ENCODE measurements around the gene RAB6B. TPM values are rescaled to one million over a fixed set of nuclear protein-coding genes. Genes with fewer than 3 reads are reported as not detected.

RAB6B gene
- total RNA-seq, 1 experiment from 2014 or later: 14.1 TPM

- TF ChIP-seq, protein P1, sequence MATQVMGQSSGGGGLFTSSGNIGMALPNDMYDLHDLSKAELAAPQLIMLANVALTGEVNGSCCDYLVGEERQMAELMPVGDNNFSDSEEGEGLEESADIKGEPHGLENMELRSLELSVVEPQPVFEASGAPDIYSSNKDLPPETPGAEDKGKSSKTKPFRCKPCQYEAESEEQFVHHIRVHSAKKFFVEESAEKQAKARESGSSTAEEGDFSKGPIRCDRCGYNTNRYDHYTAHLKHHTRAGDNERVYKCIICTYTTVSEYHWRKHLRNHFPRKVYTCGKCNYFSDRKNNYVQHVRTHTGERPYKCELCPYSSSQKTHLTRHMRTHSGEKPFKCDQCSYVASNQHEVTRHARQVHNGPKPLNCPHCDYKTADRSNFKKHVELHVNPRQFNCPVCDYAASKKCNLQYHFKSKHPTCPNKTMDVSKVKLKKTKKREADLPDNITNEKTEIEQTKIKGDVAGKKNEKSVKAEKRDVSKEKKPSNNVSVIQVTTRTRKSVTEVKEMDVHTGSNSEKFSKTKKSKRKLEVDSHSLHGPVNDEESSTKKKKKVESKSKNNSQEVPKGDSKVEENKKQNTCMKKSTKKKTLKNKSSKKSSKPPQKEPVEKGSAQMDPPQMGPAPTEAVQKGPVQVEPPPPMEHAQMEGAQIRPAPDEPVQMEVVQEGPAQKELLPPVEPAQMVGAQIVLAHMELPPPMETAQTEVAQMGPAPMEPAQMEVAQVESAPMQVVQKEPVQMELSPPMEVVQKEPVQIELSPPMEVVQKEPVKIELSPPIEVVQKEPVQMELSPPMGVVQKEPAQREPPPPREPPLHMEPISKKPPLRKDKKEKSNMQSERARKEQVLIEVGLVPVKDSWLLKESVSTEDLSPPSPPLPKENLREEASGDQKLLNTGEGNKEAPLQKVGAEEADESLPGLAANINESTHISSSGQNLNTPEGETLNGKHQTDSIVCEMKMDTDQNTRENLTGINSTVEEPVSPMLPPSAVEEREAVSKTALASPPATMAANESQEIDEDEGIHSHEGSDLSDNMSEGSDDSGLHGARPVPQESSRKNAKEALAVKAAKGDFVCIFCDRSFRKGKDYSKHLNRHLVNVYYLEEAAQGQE (IDR thresholded peaks at IDR 0.05; ENCODE audit: low read depth): no peak
- TF ChIP-seq POLR2A (IDR thresholded peaks at IDR 0.05; ENCODE audit: borderline replicate concordance, extremely low read depth, insufficient read depth, insufficient read length) (no peak), TCF7L2 (IDR thresholded peaks at IDR 0.05; ENCODE audit: borderline replicate concordance, extremely low read depth, insufficient read depth, insufficient read length) (no peak)
Observed at GRCh38 chr3:133788024-133788423, 107.7 kb downstream of the RAB6B start (continued).

GRCh38 chr3:133783762-133784161 lies 111.9 kb downstream of the RAB6B start:
- Histone ChIP-seq H3K4me2 (ENCODE audit: low read length) (no peak overlapping the region), H2AFZ (ENCODE audit: low read depth, low read length, poor library complexity, severe bottlenecking) (no peak overlapping the region), H3K27me3 (ENCODE audit: insufficient read depth, low read length) (no peaks in the 10 kb centered on the region), H3K27ac (ENCODE audit: low read depth, low read length) (no peak overlapping the region), H3K9ac (ENCODE audit: low read length) (no peak overlapping the region), H3K79me2 (ENCODE audit: insufficient read depth, low read length) (no peaks in the 10 kb centered on the region), H3K9me2 (ENCODE audit: insufficient read depth) (no peaks in the 10 kb centered on the region), H3K36me3 (ENCODE audit: control insufficient read depth in 1 of 2, insufficient read depth in 2 of 2, low read length in 2 of 2) (no peaks in the 10 kb centered on the region; a peak in 1 of 4 replicates), H3K4me1 (ENCODE audit: control insufficient read depth in 1 of 2, insufficient read depth in 2 of 2, low read length in 2 of 2) (no peaks in the 10 kb centered on the region), H3K4me3 (replicated peaks in 1 of 2; ENCODE audit: low read depth in 1 of 2, low read length in 2 of 2) (no peak overlapping the region), H3K9me3 (ENCODE audit: control insufficient read depth in 1 of 2, insufficient read depth in 1 of 2, low read depth in 1 of 2, low read length in 2 of 2) (no peaks in the 10 kb centered on the region), H4K20me1 (ENCODE audit: insufficient read depth) (no peaks in the 10 kb centered on the region)
- BruUV-seq (replicated peaks): no TSS peak
- ATAC-seq (no peak), DNase-seq (ENCODE audit: low read depth, low spot score) (no peak)
- intact Hi-C loops (cut with micrococcal nuclease): no loop called here
- CTCF ChIA-PET: no interaction called here
- RAD21 ChIA-PET (ENCODE audit: low non-redundant PET in 1 of 2, low total read pairs in 2 of 2, uncharacterized antibody in 2 of 2, unreplicated experiment in 2 of 2): no interaction called here
- TF ChIP-seq FOSL1 (IDR thresholded peaks at IDR 0.05; ENCODE audit: low read depth) (no peak), TCF7L2 (IDR thresholded peaks at IDR 0.05; ENCODE audit: borderline replicate concordance, extremely low read depth, insufficient read depth, insufficient read length) (no peak)
- TF ChIP-seq, protein P2, sequence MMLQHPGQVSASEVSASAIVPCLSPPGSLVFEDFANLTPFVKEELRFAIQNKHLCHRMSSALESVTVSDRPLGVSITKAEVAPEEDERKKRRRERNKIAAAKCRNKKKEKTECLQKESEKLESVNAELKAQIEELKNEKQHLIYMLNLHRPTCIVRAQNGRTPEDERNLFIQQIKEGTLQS (IDR thresholded peaks at IDR 0.05): no peak
- POLR2A ChIA-PET: no interaction called here

All from HCT116 (cell line).